ENCODE measurements around the gene PRPF4. TPM values are rescaled to one million over a fixed set of nuclear protein-coding genes. Genes with fewer than 3 reads are reported as not detected.

Gene PRPF4
- total RNA-seq, 2 experiments from 2014 or later: 34.0 to 43.4 TPM

GRCh38 chr9:113331780-113332179 lies 56.3 kb downstream of the PRPF4 start:
- no peak for DNase-seq
- no peak for ATAC-seq
- H3K4me3 Mint-ChIP-seq: no peak overlapping the region
- CTCF ChIA-PET: no interaction called here
- H3K27ac Mint-ChIP-seq: no peak overlapping the region
- peaks cover 11% of the 10 kb centered on the region for H3K4me1 Mint-ChIP-seq
- H3K36me3 Mint-ChIP-seq: no peaks in the 10 kb centered on the region
- H3K9me3 Mint-ChIP-seq (ENCODE audit: low read depth): no peaks in the 10 kb centered on the region
- H3K27me3 Mint-ChIP-seq: no peaks in the 10 kb centered on the region

GRCh38 chr9:113337714-113338113 lies 62.3 kb downstream of the PRPF4 start:
- peaks cover 41% of the 10 kb centered on the region for H3K4me1 Mint-ChIP-seq
- no peak for DNase-seq
- no peak overlapping the region for H3K27ac Mint-ChIP-seq
- no peak overlapping the region for H3K4me3 Mint-ChIP-seq
- H3K9me3 Mint-ChIP-seq (ENCODE audit: low read depth): no peaks in the 10 kb centered on the region
- ATAC-seq: no peak
- H3K36me3 Mint-ChIP-seq: no peaks in the 10 kb centered on the region
- CTCF ChIA-PET: interaction anchor here (0.7 to 5.4 kb wide), 2 partner anchors 12 to 317 kb away, joined by 4 to 39 read pairs; partner anchors contain the start of gene BSPRY
- H3K27me3 Mint-ChIP-seq: no peaks in the 10 kb centered on the region

DNA sequence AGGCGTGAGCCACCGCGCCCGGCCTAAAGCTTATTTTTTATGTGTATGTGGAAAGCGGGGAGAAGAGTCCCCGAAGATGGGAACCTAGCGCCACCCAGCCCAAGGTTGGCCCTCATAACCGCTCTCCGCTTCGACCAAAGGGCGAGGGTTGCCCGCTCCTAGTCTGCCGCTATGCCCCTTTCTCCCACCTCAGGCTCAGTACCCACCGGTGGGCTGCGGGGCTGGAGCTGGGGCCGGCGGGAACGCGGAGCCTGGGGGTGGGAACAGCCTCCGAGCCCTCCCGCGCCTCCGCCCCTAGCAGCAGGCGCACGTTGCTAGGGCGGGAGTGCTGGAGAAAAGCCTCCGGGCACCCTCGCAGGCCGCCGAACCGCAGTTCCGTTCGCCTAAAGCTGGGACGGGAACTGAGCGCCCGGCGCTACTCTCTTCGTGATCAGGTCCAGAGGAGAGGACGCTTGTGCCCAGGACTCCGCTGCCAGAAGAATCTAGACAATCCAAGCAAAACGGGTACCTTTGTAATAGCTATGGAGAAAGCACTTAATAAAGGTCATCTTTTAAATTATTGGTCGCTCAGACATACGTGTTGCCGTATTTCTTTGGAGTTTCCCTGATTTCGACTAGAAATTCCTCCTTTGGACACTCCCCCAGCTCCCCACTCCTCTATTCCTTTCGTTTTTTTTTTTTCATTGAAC lies 64.7 kb downstream of the PRPF4 start, which contains the start of gene WDR31:
TSS of gene WDR31 (minus strand) at position 265 of the 689 bp plus-strand sequence. CDS start 8,253 bp downstream, outside the sequence.
- DNase-seq: peak; percentile 85
- Mint-ChIP-seq H3K27me3 (no peaks in the 10 kb centered on the region), H3K36me3 (no peaks in the 10 kb centered on the region), H3K4me1 (peaks cover 51% of the 10 kb centered on the region), H3K27ac (peak within 1 kb of the TSS; percentile 37), H3K9me3 (ENCODE audit: low read depth) (no peaks in the 10 kb centered on the region), H3K4me3 (peak within 1 kb of the TSS; percentile 76)
- CTCF ChIA-PET: interaction anchor here (1.2 to 5.4 kb wide), 7 partner anchors 10 to 318 kb away, joined by 3 to 39 read pairs (median 4); partner anchors contain the start of genes ALAD, BSPRY, CDC26 and PRPF4
- peak; percentile 97 for ATAC-seq

- no peaks in the 10 kb centered on the region for H3K36me3 Mint-ChIP-seq
- ATAC-seq (no peak), DNase-seq (no peak)
- H3K9me3 Mint-ChIP-seq (ENCODE audit: low read depth): no peaks in the 10 kb centered on the region
- CTCF ChIA-PET: interaction anchor here (2.1 to 5.4 kb wide), 2 partner anchors 8 to 69 kb away, joined by 4 to 39 read pairs; partner anchors contain the start of genes BSPRY, C9orf43 and POLE3
- H3K27me3 Mint-ChIP-seq: no peaks in the 10 kb centered on the region
- H3K4me3 Mint-ChIP-seq: peak overlapping the region; percentile 3
- H3K4me1 Mint-ChIP-seq: peaks cover 51% of the 10 kb centered on the region
- no peak overlapping the region for H3K27ac Mint-ChIP-seq
Measured at GRCh38 chr9:113341712-113342410, 66.4 kb downstream of the PRPF4 start.

Other genes starting within 250 kb of the PRPF4 start
- 1 to 10 TPM in 1 of 2 experiments, under 1 TPM in 1; 0.77 to 1.1 TPM for gene ZFP37, start 218.9 kb upstream of the PRPF4 start, total RNA-seq
- gene SLC31A2, start 124.7 kb upstream of the PRPF4 start, total RNA-seq: 1 to 10 TPM; 2.9 to 4.2 TPM
- 10 to 100 TPM; 40.4 to 42.8 TPM for gene FKBP15, start 54.4 kb upstream of the PRPF4 start, total RNA-seq
- 10 to 100 TPM in 1 of 2 experiments, 1 to 10 TPM in 1; 8.7 to 12.2 TPM for gene SLC31A1, start 54.1 kb upstream of the PRPF4 start, total RNA-seq
- gene CDC26, start 86 bp upstream of the PRPF4 start, total RNA-seq: 10 to 100 TPM; 25.6 to 33.6 TPM
- gene RNF183, start 27.7 kb downstream of the PRPF4 start, total RNA-seq: not detected
- gene WDR31, start 64.6 kb downstream of the PRPF4 start, total RNA-seq: 1 to 10 TPM; 1.1 TPM
- 1 to 10 TPM; 6.0 to 7.2 TPM for gene BSPRY, start 73.9 kb downstream of the PRPF4 start, total RNA-seq
- 10 to 100 TPM; 15.8 to 16.4 TPM for gene HDHD3, start 101.3 kb downstream of the PRPF4 start, total RNA-seq
- gene ALAD, start 125.6 kb downstream of the PRPF4 start, total RNA-seq: 10 to 100 TPM; 27.5 to 29.0 TPM
- 10 to 100 TPM; 55.0 to 72.7 TPM for gene POLE3, start 135.0 kb downstream of the PRPF4 start, total RNA-seq
- gene C9orf43, start 135.1 kb downstream of the PRPF4 start, total RNA-seq: under 1 TPM; 0.16 to 0.41 TPM
- 10 to 100 TPM; 57.1 to 76.4 TPM for gene RGS3, start 188.1 kb downstream of the PRPF4 start, total RNA-seq